Stimulated activated memory B cell treated with anti-CD40 and anti-IgM and Interleukin-4, amounts not matched to agents 10 μg/mL and 1 μg/mL and 100 μg/mL, for 72 hours (primary cell): Measurements from ENCODE around the gene POGZ.

Experiments
- ATAC-seq: fragments of 150-1000 bp; cut with Tn5 transposase; 2 replicates; pipeline ENCODE4 v1.10.0; 2021
- H3K27ac Mint-ChIP-seq: one replicate; pipeline ENCODE4 v1.8.0; 2022; ENCODE audit warnings: mild to moderate bottlenecking, mixed read lengths
- H3K27me3 Mint-ChIP-seq: one replicate; pipeline ENCODE4 v1.8.0; 2022; ENCODE audit warnings: mixed read lengths
- H3K36me3 Mint-ChIP-seq: one replicate; pipeline ENCODE4 v1.8.0; 2022; ENCODE audit warnings: mixed read lengths
- H3K4me1 Mint-ChIP-seq: one replicate; pipeline ENCODE4 v1.8.0; 2022; ENCODE audit warnings: mixed read lengths
- H3K4me3 Mint-ChIP-seq: one replicate; pipeline ENCODE4 v1.8.0; 2022; ENCODE audit warnings: mild to moderate bottlenecking, moderate library complexity, mixed read lengths
- H3K9me3 Mint-ChIP-seq: one replicate; pipeline ENCODE4 v1.8.0; 2022; ENCODE audit warnings: mixed read lengths

The POGZ gene

GRCh38 chr1:151384584-151384983 is 74.7 kb downstream of the POGZ start:
- no peak overlapping the region for H3K27ac Mint-ChIP-seq
- H3K4me3 Mint-ChIP-seq = no peak overlapping the region
- no peak for ATAC-seq
- H3K9me3 Mint-ChIP-seq = no peaks in the 10 kb centered on the region
- H3K36me3 Mint-ChIP-seq = no peaks in the 10 kb centered on the region
- H3K27me3 Mint-ChIP-seq = no peaks in the 10 kb centered on the region
- H3K4me1 Mint-ChIP-seq = no peaks in the 10 kb centered on the region

DNA sequence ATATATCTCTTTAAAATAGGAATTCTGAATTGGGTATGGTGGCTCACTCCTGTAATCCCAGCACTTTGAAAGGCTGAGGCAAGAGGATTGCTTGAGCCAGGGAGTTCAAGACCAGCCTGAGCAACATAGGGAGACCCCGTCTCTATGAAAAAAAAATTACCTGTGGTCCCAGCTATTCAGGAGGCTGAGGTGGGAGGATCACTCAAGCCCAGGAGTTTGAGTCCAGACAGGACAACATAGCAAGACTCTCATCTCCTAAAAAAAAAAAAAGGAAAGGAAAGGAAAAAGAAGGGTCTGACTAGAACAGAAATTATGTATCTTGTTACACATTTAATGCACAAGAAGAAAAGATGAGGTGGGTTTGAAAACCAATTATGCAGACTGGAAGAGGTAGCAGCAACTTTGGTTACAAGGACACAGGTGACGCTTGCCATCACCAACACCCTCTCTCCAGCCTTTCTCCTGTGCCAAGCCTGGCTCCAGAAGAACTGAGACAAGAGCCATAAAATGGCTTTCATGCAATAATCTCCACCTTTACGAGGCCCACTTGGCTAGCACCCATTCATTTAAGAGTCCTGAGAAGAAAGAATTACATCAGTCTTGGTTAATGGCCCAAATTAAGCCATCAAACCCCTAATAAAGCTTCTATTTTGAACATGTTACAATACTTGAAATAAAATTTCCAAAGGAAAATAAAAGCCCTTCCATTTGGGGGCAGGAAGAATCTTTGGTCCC is 82.0 kb downstream of the POGZ start:
- no peaks in the 10 kb centered on the region for H3K27me3 Mint-ChIP-seq
- no peaks in the 10 kb centered on the region for H3K36me3 Mint-ChIP-seq
- H3K27ac Mint-ChIP-seq = no peak overlapping the region
- H3K4me1 Mint-ChIP-seq = no peaks in the 10 kb centered on the region
- H3K9me3 Mint-ChIP-seq = no peaks in the 10 kb centered on the region
- no peak for ATAC-seq
- H3K4me3 Mint-ChIP-seq = no peak overlapping the region

DNA sequence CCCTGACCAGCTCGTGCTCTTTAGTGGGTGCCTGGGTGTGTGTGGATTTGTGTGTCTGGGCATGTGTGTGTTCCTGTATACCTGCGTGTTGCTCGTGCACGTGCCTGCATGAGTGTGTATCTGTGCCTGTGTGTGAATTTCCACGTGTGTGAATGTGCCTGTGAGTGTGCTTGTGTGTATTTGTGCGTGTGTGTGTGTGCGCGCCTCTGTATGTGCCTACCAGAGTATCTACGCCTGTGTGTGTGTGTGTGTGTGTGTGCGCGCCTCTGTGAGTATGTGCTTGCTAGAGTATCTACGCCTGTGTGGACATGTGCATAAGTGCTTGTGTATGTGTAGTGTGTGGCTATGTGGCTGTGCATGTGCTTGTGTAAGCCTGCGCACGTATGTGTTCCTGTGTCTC is 86.1 kb downstream of the POGZ start:
- no peak overlapping the region for H3K27ac Mint-ChIP-seq
- no peak for ATAC-seq
- H3K4me1 Mint-ChIP-seq = no peaks in the 10 kb centered on the region
- no peaks in the 10 kb centered on the region for H3K27me3 Mint-ChIP-seq
- H3K9me3 Mint-ChIP-seq = no peaks in the 10 kb centered on the region
- no peak overlapping the region for H3K4me3 Mint-ChIP-seq
- no peaks in the 10 kb centered on the region for H3K36me3 Mint-ChIP-seq

DNA sequence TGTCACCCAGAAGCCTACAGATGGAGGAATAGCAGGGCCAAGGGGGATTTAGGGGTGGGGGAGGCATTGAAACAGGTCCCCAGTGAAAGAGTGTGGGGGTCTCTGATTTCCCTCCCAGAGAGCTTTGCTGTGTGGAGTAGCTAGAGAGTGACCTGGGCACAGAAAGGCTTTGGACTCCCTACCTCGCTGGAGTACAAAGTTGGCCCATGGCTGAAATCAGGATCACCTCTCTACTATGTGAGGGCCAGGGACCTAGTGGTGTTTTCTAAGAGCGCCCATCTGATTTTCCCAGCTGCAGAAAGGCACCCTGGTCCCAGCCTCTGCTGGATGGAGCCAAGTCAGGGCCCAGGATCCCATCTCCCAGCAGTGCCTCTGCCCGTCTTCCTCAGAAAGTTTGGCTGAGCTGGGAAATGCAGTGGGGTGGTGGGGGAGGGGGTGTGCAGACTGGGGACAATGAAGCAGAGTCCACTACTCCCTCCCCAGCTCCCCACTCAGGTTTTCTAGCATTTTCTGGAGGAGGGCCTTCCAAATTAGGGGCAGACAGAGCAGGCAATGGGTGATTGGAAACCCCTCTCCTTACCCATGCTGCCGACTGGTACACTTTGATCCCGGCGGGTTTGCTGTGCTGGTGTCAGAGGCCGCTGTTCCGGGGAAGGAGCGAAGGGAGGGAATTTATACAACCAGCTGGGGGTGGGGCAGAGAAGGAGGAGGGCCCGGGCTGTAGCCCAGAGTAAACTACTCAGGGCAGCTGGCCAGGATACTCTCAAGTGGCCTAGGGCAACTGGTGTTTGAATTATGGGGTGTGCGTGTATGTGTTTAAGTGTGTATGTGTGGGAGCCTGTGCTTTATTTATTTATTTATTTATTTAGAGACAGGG is 87.0 kb downstream of the POGZ start, which contains the start of gene SELENBP1:
TSS of gene SELENBP1 (minus strand) at position 648 of the 877 bp plus-strand sequence. CDS start at position 584, 64 bp downstream.
- ATAC-seq = peak; percentile 17
- peak within 1 kb of the TSS; percentile 5 for H3K27ac Mint-ChIP-seq
- H3K4me3 Mint-ChIP-seq = no peak within 1 kb of the TSS
- no peaks in the 10 kb centered on the region for H3K4me1 Mint-ChIP-seq
- no peaks in the 10 kb centered on the region for H3K36me3 Mint-ChIP-seq
- no peaks in the 10 kb centered on the region for H3K9me3 Mint-ChIP-seq
- no peaks in the 10 kb centered on the region for H3K27me3 Mint-ChIP-seq

GRCh38 chr1:151371370-151372057 is 87.8 kb downstream of the POGZ start:
- Mint-ChIP-seq H3K9me3 (no peaks in the 10 kb centered on the region), H3K27ac (peak overlapping the region; percentile 5), H3K4me1 (no peaks in the 10 kb centered on the region), H3K27me3 (no peaks in the 10 kb centered on the region), H3K36me3 (no peaks in the 10 kb centered on the region), H3K4me3 (no peak overlapping the region)
- no peak for ATAC-seq

DNA sequence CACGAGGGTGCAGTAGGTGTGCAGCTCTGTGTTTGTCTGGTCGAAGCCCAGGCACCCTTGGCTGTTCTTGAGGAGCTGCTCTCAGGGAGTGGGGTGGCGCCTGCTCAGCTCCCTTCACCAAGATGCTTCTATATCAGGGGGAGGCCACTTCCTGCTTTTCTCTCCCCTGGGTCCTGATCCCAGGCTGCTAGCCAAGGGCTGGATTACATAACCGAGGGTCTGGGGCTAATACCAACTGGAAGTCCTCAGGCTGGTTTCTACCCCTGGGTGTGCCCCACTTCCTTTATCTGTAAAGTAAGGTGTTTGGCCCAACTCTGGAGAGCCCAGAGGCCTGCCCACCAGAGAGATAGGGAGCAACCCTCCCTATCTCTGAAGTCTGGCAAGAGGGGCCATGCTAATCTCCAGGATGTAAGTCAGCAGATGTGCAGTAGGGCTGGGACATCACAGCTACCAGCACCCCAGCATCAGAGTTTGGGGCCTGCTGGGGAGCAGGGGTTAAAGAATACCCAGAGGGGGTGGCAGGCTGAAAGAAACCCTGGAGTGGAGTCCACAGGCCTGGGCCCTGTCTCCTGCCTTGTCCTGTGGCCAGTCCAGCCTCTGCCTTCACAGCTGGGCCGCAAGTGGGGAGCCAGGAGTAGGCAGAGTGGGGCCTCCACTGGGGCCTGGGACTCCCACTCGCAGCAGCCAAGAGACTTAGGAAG is 88.9 kb downstream of the POGZ start:
- no peaks in the 10 kb centered on the region for H3K4me1 Mint-ChIP-seq
- no peaks in the 10 kb centered on the region for H3K36me3 Mint-ChIP-seq
- H3K9me3 Mint-ChIP-seq = no peaks in the 10 kb centered on the region
- ATAC-seq = no peak
- no peak overlapping the region for H3K4me3 Mint-ChIP-seq
- H3K27me3 Mint-ChIP-seq = no peaks in the 10 kb centered on the region
- H3K27ac Mint-ChIP-seq = no peak overlapping the region

DNA sequence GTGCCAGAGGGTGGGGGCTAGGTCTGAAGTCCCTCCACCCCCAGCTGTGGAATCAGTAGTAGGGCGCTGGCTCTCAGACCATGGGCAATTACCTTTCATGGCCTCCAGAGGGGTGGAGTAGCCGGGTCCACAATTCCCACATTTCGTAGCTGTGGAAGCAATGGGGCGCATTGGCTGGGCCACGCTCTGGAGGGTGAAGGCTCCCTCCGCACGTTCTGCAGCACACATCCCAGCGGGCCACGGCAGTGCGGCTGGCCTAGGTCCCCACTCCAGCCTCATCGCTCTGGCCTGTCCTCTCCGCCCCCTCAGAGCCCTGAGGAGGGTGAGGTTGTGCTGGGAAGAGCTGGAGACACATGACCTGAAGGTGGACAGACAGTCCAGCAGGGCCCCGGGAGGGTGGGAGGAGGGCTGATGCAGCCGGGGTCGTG is 89.7 kb downstream of the POGZ start:
- H3K36me3 Mint-ChIP-seq = no peaks in the 10 kb centered on the region
- H3K4me1 Mint-ChIP-seq = no peaks in the 10 kb centered on the region
- no peaks in the 10 kb centered on the region for H3K27me3 Mint-ChIP-seq
- H3K9me3 Mint-ChIP-seq = no peaks in the 10 kb centered on the region
- ATAC-seq = no peak
- H3K27ac Mint-ChIP-seq = no peak overlapping the region
- H3K4me3 Mint-ChIP-seq = no peak overlapping the region

DNA sequence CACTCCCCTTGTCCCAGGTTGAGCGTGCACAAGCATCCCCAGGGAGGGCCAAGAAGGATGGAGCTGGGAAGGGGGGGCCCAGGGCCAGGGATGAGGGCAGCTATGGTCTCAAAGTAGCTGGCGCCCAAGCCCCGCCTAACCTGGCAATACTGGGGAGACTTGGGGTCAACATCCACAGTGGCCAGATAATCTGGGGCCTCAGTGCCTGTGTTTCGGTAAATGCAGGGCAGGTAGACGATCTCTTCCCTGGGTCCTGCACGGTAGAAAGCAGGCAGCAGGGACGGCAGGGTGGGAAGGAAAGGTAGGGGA is 90.0 kb downstream of the POGZ start:
- ATAC-seq = no peak
- no peak overlapping the region for H3K27ac Mint-ChIP-seq
- no peak overlapping the region for H3K4me3 Mint-ChIP-seq
- H3K9me3 Mint-ChIP-seq = no peaks in the 10 kb centered on the region
- no peaks in the 10 kb centered on the region for H3K27me3 Mint-ChIP-seq
- no peaks in the 10 kb centered on the region for H3K36me3 Mint-ChIP-seq
- no peaks in the 10 kb centered on the region for H3K4me1 Mint-ChIP-seq

DNA sequence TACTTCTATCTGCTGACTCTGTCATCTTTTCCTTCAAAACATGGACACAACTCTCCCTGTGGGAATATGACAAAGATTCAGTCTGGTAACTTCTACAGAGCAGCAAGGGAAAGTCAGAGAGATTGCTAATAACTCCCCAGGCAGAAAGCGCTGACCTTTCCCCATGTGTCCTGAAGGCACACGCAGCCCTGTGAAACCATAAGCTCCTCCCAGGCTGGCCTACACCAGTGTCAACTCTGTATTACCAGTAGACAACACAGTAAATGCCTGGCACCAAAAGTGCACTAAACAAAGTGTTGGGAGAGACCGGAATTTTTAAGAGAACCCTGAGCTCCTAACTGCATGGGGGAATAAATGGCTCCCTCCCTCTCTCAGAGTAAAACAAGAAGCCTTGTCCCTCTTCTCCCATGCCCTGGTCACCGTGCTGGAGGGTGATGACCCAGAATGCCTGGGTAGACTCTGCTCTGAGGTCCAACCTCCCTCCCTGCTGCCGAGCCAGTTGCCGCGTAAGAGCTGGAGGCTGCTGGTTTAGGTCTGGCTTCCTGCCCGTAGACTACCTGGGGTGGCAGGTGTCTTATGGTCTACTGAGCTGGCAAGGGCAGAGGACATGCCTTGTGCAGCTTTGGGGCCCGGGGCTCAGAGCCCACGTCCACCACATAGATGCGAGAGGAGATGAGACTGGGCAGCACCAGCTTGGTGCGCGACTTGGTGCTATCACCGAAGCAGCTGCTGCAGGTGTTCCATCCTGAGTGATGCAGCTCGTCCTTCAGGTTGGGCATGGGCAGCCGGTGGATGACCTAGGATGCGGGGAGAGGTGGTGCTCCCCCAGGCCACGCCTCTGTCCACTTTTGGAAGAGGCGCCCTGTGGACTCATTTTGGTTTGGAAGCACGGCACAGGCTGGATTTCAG is 90.6 kb downstream of the POGZ start:
- no peak overlapping the region for H3K4me3 Mint-ChIP-seq
- H3K4me1 Mint-ChIP-seq = no peaks in the 10 kb centered on the region
- H3K27ac Mint-ChIP-seq = no peak overlapping the region
- H3K27me3 Mint-ChIP-seq = no peaks in the 10 kb centered on the region
- H3K36me3 Mint-ChIP-seq = no peaks in the 10 kb centered on the region
- ATAC-seq = no peak
- H3K9me3 Mint-ChIP-seq = no peaks in the 10 kb centered on the region

DNA sequence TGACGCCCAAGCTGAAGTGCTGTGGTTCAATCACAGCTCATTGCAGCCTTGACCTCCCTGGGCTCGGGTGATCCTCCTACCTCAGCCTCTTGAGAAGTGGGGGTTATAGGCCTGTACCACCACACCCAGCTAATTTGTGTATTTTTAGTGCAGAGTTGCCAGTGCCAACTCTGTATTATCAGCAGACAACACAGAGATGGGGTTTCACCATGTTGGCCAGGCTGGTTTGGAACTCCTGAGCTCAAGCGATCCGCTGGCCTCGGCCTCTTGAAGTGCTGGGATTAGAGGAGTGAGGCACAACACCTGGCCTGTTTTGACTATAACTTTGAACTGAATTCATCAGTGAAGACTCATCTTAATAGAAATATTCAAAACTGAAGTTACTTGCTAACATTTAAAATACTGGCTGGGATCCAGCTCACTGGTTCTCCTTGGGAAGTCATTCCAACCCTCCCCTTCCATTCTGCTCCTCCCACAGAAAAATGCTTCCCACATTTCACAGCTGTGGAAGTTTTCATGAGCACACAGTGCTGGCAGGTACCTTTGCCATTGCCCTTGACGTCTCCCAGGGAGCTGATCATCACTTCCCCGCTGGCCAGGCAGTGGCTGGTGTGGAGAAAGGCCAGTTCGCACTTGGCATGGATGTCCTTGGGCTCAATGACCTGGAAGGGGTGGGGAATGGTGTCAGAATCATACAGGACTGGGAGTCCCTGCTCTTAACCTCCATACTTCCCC is 91.5 kb downstream of the POGZ start:
- H3K27ac Mint-ChIP-seq = no peak overlapping the region
- no peaks in the 10 kb centered on the region for H3K4me1 Mint-ChIP-seq
- H3K9me3 Mint-ChIP-seq = no peaks in the 10 kb centered on the region
- no peaks in the 10 kb centered on the region for H3K27me3 Mint-ChIP-seq
- H3K4me3 Mint-ChIP-seq = no peak overlapping the region
- H3K36me3 Mint-ChIP-seq = no peaks in the 10 kb centered on the region
- no peak for ATAC-seq

DNA sequence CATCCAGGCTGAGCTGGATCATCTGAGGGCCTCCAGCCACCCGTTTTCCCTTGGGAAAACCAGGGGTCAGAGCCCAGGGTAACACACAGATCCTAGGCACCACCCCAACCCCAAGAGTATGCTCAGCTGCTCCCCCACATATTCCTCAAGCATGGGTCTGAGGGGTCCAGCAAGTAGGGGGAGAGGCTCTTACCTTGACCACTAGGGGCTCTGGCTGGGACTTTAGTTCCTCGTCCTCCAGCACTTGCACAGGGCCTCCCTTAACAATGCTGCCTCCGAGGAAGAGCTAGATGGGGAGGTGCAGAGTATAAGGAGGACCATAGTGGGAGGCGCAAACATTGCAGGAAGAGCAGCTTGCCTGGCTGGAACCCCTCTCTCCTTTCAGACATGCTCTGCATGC is 94.3 kb downstream of the POGZ start:
- Mint-ChIP-seq H3K27me3 (no peaks in the 10 kb centered on the region), H3K36me3 (peaks cover 6% of the 10 kb centered on the region), H3K27ac (no peak overlapping the region), H3K4me3 (no peak overlapping the region), H3K4me1 (no peaks in the 10 kb centered on the region), H3K9me3 (peaks cover 4% of the 10 kb centered on the region)
- no peak for ATAC-seq

- ATAC-seq = no peak
- Mint-ChIP-seq H3K4me1 (no peaks in the 10 kb centered on the region), H3K9me3 (peaks cover 4% of the 10 kb centered on the region)
Observed at GRCh38 chr1:151362308-151363155, 96.8 kb downstream of the POGZ start.

GRCh38 chr1:151361883-151362282 is 97.4 kb downstream of the POGZ start:
- Mint-ChIP-seq H3K36me3 (peaks cover 6% of the 10 kb centered on the region), H3K27me3 (no peaks in the 10 kb centered on the region), H3K4me3 (no peak overlapping the region), H3K27ac (no peak overlapping the region), H3K9me3 (peaks cover 4% of the 10 kb centered on the region), H3K4me1 (no peaks in the 10 kb centered on the region)
- ATAC-seq = no peak

More at GRCh38 chr1:151362308-151363155, 96.8 kb downstream of the POGZ start:
- Mint-ChIP-seq H3K4me3 (no peak overlapping the region), H3K36me3 (peaks cover 6% of the 10 kb centered on the region), H3K27ac (no peak overlapping the region), H3K27me3 (no peaks in the 10 kb centered on the region)
